Measurements from ENCODE around the gene PPT2. TPM values are rescaled to one million over a fixed set of nuclear protein-coding genes. Genes with fewer than 3 reads are reported as not detected.
"Not testable (repeated sequence)": the region's sequence is repeated elsewhere in the genome, so short reads cannot be mapped to it uniquely, and the experiment has no call there.

The PPT2 gene
- total RNA-seq, 1 experiment from 2014 or later, result 73.5 TPM

GRCh38 chr6:32182555-32182981, 28.6 kb downstream of the PPT2 start:
- DNase-seq (ENCODE audit: low read depth, low spot score), result no peak
- in situ Hi-C loops (cut with HindIII; ENCODE audit: low pct_unique_long_range_greater_than_20kb, low sequenced_read_pairs), result no loop called here

GRCh38 chr6:32183030-32183429, 29.1 kb downstream of the PPT2 start:
- DNase-seq (ENCODE audit: low read depth, low spot score), result no peak
- in situ Hi-C loops (cut with HindIII; ENCODE audit: low pct_unique_long_range_greater_than_20kb, low sequenced_read_pairs), result no loop called here

GRCh38 chr6:32183483-32184083, 29.6 kb downstream of the PPT2 start:
- DNase-seq (ENCODE audit: low read depth, low spot score), result no peak
- in situ Hi-C loops (cut with HindIII; ENCODE audit: low pct_unique_long_range_greater_than_20kb, low sequenced_read_pairs), result no loop called here

GRCh38 chr6:32184084-32184640, 30.2 kb downstream of the PPT2 start, which contains the start of gene AGER:
Gene AGER (minus strand): TSS chr6:32184253. CDS start chr6:32184222, 31 bp downstream.
- in situ Hi-C loops (cut with HindIII; ENCODE audit: low pct_unique_long_range_greater_than_20kb, low sequenced_read_pairs), result no loop called here

GRCh38 chr6:32185681-32186131, 31.8 kb downstream of the PPT2 start:
- in situ Hi-C loops (cut with HindIII; ENCODE audit: low pct_unique_long_range_greater_than_20kb, low sequenced_read_pairs), result not testable (repeated sequence)
- peak; percentile 86 for DNase-seq (ENCODE audit: low read depth, low spot score)

More at GRCh38 chr6:32184084-32184640, 30.2 kb downstream of the PPT2 start, which contains the start of gene AGER:
- no peak for DNase-seq (ENCODE audit: low read depth, low spot score)

- DNase-seq (ENCODE audit: low read depth, low spot score); in situ Hi-C loops (cut with HindIII; ENCODE audit: low pct_unique_long_range_greater_than_20kb, low sequenced_read_pairs): not testable (repeated sequence)
Measured at GRCh38 chr6:32186151-32186840, 32.4 kb downstream of the PPT2 start.

GRCh38 chr6:32187009-32187709, 33.2 kb downstream of the PPT2 start:
- in situ Hi-C loops (cut with HindIII; ENCODE audit: low pct_unique_long_range_greater_than_20kb, low sequenced_read_pairs), result no loop called here
- no peak for DNase-seq (ENCODE audit: low read depth, low spot score)

- in situ Hi-C loops (cut with HindIII; ENCODE audit: low pct_unique_long_range_greater_than_20kb, low sequenced_read_pairs); DNase-seq (ENCODE audit: low read depth, low spot score): not testable (repeated sequence)
Measured at GRCh38 chr6:32187725-32188380, 33.9 kb downstream of the PPT2 start.

GRCh38 chr6:32188381-32189068, 34.6 kb downstream of the PPT2 start:
- in situ Hi-C loops (cut with HindIII; ENCODE audit: low pct_unique_long_range_greater_than_20kb, low sequenced_read_pairs), result no loop called here
- DNase-seq (ENCODE audit: low read depth, low spot score), result no peak

GRCh38 chr6:32189069-32189741, 35.3 kb downstream of the PPT2 start:
- in situ Hi-C loops (cut with HindIII; ENCODE audit: low pct_unique_long_range_greater_than_20kb, low sequenced_read_pairs), result no loop called here
- DNase-seq (ENCODE audit: low read depth, low spot score), result no peak

- no peak for DNase-seq (ENCODE audit: low read depth, low spot score)
- in situ Hi-C loops (cut with HindIII; ENCODE audit: low pct_unique_long_range_greater_than_20kb, low sequenced_read_pairs), result no loop called here
Measured at GRCh38 chr6:32189742-32190053, 35.8 kb downstream of the PPT2 start.

- peak; percentile 84 for DNase-seq (ENCODE audit: low read depth, low spot score)
- in situ Hi-C loops (cut with HindIII; ENCODE audit: low pct_unique_long_range_greater_than_20kb, low sequenced_read_pairs), result no loop called here
Measured at GRCh38 chr6:32190054-32190851, 36.3 kb downstream of the PPT2 start, which contains the start of gene PBX2. Gene PBX2 (minus strand): TSS chr6:32190202. CDS start chr6:32189915, 287 bp downstream.

- in situ Hi-C loops (cut with HindIII; ENCODE audit: low pct_unique_long_range_greater_than_20kb, low sequenced_read_pairs), result no loop called here
Measured at GRCh38 chr6:32190911-32191677, 37.2 kb downstream of the PPT2 start.

GRCh38 chr6:32191696-32192607, 38.0 kb downstream of the PPT2 start:
- DNase-seq (ENCODE audit: low read depth, low spot score), result no peak
- in situ Hi-C loops (cut with HindIII; ENCODE audit: low pct_unique_long_range_greater_than_20kb, low sequenced_read_pairs), result no loop called here

More at GRCh38 chr6:32190911-32191677, 37.2 kb downstream of the PPT2 start:
- no peak for DNase-seq (ENCODE audit: low read depth, low spot score)

Measured in SK-MEL-5 (cell line).